CD4-positive, alpha-beta T cell treated with Interleukin-17A for 1 hour (primary cell): Measurements from ENCODE around the gene PPARA.
"Not testable (repeated sequence)": the region's sequence is repeated elsewhere in the genome, so short reads cannot be mapped to it uniquely, and the experiment has no call there.

ENCODE experiments used
- DNase-seq: peaks from one replicate; pipeline ENCODE4 v3.0.0-alpha.2; 2020

Gene PPARA

DNA sequence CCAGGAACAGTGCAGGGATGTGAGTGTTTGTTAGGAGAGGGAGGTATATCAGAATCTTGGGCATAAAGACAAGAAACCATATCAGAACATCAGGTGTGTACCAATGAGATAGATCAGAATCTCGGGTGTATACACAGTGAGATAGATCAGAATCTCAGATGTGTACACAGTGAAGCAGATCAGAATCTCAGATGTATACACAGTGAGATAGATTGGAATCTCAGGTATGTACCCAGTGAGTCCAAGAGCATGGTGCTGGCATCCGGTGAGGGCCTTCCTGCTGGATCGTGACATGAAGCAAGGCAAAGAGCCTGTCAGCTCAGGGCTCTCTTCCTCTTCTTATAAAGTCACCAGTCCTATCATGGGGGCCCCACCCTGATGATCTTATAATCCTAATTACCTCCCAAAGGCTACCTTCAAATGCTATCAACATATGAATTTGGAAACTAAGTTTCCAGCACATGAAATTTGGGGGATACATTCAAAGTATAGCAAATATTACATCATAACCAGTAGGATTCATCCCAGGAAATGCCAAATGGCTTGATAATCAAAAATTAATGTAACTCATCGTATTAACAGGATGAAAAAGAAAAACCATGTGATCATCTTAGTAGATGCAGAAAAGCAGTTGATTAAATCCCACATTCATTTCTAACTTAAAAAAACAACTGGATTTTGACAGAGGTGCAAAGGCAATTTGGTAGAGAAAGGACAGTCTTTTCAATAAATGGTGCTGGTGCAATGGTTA lies 28.6 kb downstream of the PPARA start:
- DNase-seq, result no peak

DNA sequence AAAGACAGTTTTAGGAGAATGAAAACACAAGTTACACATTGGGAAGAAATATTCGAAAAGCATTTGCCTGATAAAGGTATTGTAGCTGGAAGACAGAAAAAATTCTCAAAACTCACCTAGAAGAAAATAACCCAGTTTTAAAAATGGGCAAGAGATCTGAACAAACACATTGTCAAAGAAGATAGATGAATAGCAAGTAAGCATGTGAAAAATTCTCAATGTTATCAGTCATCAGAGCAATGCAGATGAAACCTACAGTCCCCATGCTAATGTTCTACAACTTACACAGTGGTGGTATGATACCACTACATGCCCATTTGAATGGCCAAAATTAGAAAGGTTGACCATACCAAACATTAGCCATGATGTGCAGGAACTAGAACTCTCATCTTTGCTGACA lies 29.4 kb downstream of the PPARA start:
- DNase-seq, result no peak

DNA sequence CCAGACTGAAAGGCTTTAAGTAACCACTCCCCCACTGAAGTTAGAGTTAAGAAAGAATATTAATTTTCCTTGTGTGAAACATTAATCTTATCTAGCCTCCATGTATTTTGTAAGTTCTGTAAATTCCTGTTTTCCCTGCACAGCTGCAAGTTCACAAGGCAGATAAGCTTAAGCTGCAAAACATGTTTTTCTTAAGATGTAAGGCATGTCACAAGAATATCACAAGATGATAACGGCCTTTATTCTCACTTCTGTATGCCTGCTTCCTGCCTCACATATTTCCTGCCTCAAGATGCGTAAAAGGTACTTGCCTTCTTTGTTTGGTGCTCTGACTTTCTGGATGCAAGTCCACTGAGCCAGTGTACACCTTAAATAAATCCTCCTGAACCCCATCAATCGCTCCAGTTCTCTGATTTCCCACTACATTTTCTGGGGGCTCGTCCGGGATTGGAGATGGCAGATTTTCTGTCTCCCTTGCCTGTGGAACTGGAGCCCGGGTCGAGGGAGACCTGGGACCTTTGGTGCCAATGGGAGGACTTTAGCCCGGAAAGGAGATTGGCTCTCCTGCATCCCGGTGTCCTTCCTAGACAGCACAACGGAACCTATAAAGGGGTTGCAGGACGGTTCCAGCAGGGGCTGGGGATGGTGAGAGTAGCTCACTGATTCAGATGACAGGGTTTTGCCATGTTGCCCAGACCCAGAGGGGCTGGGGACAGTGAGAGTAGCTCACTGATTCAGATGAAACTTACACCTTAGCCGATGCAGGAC lies 30.2 kb downstream of the PPARA start:
- DNase-seq, result no peak

DNA sequence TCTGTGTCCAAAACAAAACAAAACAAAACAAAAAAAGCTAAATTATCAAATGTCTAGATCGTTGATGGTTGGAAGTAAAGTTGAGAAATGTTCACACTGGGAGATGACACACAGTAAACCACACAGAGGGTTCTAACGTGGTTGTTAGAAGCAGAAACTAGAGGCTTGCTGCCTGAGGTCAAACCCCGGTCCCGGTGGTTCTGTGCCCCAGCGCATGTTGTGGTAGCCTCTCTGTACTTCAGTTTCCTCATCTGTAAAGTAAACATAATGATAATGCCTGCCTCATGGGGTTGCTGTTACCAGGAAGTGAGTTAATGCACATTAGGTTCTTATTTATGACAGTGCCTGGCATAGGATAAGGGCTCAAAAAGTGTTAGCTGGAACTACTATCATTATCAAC lies 33.4 kb downstream of the PPARA start:
- no peak for DNase-seq

DNA sequence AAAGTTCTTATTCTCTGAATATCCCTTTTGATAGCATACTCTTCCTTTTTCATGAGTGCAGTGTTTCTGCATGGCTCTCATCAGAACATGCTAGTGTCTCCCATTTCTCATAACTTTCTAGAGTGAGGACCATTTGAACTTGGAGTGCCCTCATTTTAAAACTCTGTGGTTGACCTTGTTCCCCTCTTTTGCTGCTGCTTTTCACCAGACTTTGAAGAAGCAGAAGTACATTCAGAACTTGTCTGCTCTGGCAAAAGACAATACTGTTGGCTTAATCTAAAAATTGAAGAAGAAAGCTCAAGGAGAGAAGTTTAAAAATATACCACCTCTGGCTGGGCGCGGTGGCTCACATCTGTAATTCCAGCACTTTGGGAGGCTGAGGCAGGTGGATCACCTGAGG lies 35.0 kb downstream of the PPARA start:
- no peak for DNase-seq

DNA sequence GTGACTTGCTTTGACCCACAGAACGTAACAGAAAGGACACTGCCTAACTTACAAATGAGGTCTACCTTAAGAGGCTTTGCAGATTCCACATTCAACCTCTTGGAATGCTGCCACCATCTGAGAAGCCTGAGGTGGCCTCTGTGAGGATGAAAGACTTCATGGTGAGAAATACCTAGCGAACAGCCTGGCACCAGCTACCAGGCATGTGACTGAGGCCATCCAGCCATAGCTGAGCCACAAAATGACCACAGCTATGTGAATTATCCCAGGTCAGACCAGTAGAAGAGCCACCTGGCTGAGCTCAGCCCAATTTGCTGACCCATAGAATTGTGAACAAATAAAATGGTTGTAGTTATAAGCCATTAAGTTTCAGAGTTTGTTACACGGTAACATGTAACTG lies 37.5 kb downstream of the PPARA start:
- no peak for DNase-seq

DNA sequence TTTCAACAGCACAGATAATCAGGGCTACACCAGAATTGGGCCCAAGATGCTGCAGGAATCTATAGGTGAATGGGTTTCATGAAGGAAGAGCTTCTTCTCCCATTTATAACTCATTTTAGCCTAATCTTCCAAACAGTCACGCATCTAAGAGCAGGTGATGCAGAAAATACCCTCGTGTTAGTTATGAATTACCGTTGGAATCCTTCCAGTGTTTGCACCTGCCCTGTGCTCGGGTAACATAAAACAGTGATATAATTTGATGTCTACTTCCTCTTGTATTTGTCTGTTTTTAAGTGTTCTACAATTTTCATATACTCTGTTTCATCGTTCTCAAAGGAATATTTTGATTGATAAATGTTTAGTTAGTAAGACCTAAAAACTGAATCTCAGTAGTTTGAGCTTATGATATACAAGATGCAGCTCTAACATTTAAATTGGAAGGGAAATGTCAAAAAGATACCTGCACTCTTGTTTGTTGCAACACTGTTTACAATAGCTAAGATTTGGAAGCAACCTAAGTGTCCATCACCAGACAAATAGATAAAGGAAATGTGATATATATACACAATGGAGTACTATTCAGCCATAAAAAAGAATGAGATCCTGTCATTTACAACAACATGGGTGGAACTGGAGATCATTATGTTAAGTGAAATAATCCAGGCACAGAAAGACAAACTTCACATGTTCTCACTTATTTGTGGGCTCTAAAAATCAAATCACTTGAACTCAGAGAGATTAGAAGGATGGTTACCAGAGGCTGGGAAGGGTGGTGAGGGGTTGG lies 42.1 kb downstream of the PPARA start:
- DNase-seq, result no peak

DNA sequence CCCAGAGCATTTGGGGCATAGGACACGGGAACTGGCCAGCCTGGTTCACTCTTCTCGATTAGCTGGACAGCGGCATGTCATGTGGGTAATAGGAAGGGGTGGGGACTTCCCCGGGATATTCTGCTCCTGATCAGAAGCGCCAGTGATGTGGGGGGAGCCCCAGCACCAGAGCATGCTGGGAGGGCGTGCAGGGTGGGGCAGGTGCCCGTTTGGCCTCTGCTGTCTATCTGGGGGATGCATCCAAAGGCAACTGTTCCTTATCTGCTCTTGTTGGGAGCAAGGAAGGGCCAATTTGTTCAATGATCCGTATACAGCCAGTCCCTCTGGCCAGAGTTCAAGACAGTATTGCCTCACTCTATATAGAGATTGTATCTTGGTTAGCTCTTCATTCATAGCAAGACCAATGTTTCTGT lies 43.6 kb downstream of the PPARA start:
- no peak for DNase-seq

DNA sequence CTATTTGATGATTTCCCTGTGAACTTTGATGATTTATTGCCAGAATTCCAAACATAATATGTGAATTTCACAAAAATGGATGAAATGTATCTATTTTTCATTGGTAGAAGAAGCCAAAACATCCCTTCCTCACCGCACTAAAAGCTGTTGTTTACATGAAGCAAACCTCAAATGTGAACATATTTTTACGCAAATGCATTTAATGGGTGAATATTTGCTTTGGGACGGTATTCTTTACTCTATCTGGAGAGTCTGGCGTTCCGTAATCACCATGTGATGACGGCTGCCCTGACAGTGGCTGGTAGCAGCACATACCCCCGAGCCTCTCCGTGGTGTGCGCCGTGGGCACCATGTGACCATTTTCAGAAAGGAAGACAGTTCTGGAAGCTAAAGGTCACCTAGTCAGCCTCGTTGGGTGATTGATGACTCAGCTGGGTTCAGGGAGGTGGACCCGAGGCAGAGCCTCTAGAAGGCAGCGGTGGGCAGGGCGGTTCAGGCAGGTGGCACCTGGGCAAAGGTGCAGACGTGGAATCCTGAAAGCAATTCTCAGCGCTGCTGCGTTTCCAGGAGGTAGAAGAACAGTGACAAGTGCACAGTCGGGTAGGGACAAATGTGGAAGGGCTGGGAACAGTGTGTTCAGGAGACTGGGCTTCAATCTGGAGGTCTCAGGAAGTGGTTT lies 45.3 kb downstream of the PPARA start:
- DNase-seq, result no peak

DNA sequence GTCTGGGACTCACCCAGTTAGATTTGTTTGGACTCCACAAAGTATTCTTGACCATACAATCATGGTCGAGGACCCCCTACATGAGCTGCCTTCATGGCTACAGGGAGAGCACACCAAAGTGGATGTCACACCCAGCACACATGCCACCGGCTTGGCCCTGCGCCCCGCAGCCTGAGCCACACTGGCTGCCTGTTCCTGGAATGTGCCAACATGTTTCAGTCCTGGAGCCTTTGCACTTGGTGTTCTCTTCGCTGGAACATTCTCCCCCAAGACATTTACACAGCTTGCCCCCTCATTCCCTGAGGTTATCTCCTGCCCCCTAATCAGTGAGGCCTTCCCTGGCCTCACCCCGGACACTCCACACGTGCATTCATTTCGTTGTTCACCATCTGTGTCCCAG lies 46.0 kb downstream of the PPARA start:
- DNase-seq, result no peak

DNA sequence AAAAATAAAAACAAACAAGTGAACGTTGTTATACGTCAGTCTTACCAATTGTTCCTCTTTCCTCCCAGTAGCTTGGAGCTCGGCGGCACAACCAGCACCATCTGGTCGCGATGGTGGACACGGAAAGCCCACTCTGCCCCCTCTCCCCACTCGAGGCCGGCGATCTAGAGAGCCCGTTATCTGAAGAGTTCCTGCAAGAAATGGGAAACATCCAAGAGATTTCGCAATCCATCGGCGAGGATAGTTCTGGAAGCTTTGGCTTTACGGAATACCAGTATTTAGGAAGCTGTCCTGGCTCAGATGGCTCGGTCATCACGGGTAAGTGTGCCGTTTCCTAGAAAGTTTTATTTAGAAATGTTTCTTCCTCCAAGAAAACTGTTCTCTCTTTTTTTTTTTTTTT lies 47.9 kb downstream of the PPARA start:
- no peak for DNase-seq

DNA sequence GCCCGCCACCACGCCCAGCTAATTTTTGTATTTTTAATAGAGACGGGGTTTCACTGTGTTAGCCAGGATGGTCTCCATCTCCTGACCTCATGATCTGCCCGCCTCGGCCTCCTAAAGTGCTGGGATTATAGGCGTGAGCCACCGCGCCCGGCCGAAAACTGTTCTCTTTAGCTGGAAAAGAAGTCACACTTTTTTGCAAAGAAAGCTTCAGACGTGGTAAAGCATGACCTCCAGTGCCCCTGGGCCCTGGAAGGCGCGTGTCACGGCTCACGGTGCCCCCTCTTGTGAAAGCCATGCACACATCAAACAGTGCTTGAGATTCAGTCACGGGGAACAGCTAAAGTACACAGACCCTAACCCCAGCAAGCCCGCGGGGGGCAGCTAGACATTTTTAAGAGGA lies 48.5 kb downstream of the PPARA start:
- DNase-seq, result not testable (repeated sequence)

DNA sequence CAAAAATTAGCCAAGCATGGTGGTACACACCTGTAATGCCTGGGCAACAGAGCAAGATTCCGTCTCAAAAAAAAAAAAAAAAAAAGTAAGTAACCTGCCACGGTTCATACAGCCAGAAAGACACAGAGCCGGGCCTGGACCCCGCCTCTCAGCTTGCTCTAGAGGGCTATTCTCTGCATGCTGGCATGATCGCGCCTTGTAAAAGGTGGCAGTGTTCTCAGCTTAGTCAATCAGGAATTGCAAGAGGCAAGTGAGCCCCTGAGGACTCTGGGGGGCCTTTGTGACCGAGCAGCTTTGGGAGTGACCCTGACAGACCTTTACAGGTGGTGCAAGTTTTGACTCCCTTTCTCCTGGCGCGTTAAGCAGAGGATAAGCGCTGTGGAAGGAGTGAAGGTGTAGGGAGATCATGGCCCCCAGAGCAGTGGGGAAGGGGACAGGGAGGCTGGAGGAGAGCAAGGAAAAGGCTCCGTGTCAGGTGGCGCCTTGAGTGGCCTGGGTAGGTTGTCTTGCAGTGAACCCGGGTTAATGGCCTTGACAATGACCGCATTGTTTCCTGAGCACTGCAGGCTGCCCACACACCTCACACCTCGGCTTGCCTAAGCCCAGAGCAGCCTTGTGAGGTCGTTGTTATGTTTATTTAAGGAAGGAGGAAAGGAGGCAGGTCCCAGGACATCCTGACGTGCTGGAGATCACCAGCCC lies 50.9 kb downstream of the PPARA start:
- DNase-seq, result no peak

DNA sequence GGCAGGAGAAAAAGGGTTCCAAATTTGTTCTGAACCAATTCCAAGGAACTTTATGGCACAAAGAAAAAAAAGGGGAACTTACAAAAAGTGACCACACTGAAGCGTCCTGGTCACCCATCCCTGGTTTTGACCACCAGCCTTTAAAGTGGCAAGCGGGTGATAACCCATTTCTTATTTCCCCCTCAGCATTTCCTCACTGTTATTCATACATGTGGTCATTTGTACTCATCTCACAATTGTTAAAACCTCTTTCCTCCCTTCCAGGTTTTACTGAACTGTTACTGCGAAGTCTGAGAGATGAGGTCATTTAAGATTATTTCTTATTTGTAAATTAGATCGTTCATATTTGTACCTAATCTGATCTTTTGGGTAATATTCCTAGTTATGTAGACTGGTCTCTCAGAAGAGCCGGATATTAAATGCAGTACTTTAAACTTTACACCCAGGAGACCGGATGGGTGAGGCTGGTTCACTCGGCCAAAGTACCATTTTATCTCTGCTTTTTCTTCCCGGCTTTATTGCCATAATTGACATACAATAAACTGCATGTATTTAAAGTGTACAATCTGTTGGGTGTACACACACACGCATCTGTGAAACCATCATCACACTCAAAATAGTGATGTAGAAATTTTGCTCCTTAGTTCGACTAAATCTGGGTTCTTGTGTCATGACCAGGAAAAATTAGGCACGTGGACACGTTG lies 52.7 kb downstream of the PPARA start:
- no peak for DNase-seq

DNA sequence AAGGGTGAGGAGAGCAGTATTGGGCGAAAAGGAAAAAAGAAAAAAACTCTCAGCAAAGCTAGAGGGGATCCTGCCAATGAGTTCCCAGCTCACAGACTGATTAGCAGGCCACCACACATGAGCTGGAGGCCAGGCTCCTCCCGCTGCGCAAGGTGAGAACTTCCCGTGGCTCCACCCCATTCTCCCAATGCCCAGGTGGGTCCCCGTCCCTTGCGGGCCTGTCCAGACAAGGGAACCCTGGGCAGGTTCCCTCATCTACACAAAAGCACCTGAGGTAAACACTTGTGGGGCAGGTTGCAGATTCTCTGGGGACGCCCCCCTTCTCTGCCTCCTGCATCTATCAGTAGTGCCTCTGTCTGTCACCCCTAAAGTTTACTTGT lies 53.3 kb downstream of the PPARA start:
- no peak for DNase-seq

DNA sequence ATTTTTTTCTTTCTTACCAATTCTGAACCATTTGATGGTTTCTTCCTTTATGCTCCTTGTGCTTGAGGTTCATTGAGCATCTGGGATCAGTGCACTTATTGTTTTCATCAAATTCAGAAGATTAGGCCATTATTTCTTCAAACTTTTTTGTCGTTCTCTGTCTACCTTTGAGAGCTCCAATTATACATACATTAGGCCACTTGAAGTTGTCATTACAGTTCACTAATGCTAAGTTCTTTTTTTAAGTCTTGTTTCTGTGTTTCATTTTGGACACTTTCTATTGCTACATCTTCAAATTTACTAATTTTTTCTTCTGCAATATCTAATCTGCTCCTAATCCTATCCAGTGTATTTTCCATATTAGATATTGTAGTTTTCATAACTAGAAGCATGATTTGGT lies 58.9 kb downstream of the PPARA start:
- no peak for DNase-seq

DNA sequence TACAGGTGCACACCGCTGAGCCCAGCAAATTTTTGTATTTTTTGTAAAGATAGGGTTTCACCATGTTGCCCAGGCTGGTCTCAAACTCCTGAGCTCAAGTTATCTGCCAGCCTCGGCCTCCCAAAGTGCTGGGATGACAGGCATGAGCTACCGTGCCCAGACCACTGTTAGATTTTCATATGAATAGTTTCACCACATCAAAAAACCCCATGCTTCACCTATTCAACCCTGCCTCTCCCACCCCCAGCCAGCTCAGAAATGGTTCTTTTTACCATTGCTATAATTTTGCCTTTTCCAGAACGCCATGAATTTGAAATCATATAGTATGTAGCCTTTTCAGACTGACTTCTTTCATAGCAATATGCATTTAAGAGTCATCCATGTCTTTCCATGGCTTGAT lies 61.9 kb downstream of the PPARA start:
- no peak for DNase-seq

DNA sequence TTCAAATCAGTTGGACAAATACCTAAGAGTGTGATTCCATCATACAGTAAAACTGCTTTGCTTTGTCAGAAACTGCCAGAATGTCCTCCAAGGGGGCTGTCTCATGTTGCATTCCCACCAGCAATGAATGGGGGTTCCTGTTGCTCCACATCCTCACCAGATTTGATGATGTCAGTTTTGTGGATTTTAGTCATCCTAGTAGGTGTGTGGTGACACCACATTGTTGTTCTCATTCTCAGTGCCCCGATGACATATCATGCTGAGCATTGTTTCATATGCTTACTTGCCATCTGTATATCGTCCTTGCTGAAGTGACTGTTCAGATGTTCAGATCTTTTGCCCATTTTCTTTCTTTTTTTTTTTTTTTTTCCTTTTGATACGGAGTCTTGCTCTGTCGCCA lies 62.7 kb downstream of the PPARA start:
- DNase-seq, result no peak

DNA sequence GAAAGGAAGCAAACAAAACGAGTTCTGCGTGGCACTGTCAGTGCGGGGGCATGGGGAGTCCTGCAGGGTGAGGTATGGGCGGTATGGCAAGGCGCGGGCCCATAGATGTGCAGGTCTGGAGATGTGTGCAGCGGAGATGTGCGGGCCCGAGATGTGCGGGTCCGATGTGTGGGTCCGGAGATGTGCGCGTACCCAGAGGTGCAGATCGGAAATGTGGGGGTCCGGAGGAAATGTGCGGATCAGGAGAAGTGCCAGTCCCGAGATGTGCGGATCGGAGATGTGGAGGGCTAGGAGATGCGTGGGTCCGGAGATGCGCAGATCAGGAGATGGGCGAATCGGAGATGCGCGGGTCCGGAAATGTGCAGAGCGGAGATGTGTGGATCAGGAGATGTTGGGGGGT lies 63.8 kb downstream of the PPARA start:
- DNase-seq, result no peak

DNA sequence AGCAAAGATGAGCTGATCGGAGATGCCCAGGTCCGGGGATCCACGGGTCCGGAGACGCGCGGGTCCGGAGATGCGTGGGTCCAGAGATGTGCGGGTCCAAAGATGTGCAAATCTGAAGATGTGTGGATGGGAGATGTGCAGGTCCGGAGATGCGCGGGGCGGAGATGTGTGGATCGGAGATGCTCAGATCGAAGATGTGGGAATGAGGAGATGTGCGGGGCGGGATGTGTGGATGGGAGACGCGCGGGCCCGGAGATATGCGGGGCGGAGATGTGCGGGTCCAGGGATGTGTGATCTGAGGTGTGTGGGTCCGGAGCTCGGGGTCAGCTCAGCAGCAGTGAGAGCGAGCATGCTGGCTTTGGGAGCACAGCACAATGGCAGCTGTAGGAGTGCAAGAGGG lies 64.3 kb downstream of the PPARA start:
- no peak for DNase-seq

DNA sequence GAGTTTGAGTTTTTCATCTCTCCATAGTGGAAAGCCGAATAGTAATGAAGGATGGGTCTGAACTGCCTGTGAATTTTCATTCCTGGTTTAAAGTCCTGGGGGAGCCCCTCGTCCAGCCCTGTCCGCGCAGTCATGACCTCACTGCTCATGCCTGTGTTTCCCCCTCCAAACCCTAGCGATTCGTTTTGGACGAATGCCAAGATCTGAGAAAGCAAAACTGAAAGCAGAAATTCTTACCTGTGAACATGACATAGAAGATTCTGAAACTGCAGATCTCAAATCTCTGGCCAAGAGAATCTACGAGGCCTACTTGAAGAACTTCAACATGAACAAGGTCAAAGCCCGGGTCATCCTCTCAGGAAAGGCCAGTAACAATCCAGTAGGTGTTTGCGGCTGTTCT lies 69.3 kb downstream of the PPARA start:
- DNase-seq, result peak; percentile 33

DNA sequence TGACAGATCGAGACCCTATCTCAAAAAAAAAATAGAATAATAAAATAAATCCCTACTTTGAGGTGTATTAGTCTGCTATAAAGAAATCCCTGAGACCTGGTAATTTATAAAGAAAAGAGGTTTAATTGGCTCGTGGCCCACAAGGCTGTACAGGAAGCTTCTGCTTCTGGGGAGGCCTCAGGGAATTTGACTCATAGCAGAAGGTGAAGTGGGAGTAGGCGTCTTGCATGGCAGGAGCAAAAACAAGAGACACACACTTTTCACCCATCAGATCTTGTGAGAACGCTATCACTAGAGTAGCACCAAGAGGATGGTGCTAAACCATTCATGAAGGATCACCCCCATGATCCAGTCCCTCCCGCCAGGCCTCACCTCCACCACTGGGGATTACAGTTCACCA lies 70.6 kb downstream of the PPARA start:
- DNase-seq, result no peak
